Right lobe of liver (tissue), 6 donors: Measurements from ENCODE around the gene LTBP1. TPM values are rescaled to one million over a fixed set of nuclear protein-coding genes. Genes with fewer than 3 reads are reported as not detected.

Source experiments
- ATAC-seq, 4 donors: fragments of 200-7000 bp; cut with Tn5 transposase; one replicate each; pipeline ENCODE4 v1.9.1; 2020; ENCODE audit warnings: mild to moderate bottlenecking in 4 of 4, moderate library complexity in 4 of 4
- DNase-seq, 3 donors: peaks; one replicate each; pipeline ENCODE4 v3.0.0-alpha.2; 2020
- H3K27ac ChIP-seq, 3 donors: fragments of 200-600 bp; one replicate each; pipeline ENCODE4 v1.8.0; 2022
- H3K27me3 ChIP-seq, 2 donors: fragments of 200-600 bp; one replicate each; pipeline ENCODE4 v1.8.0; 2022
- H3K36me3 ChIP-seq, 4 donors: fragments of 200-600 bp; sonication (generic) in 1 of 4; one replicate each; pipeline versions ENCODE4 v1.5.1 to v1.8.0; 2017 to 2022; ENCODE audit warnings: control low read depth in 1 of 4
- H3K4me1 ChIP-seq, 4 donors: fragments of 200-600 bp; sonication (generic) in 1 of 4; one replicate each; pipeline versions ENCODE4 v1.5.1 to v1.8.0; 2017 to 2022; ENCODE audit warnings: control low read depth in 1 of 4
- H3K4me3 ChIP-seq, 3 donors: fragments of 200-600 bp; one replicate each; pipeline ENCODE4 v1.8.0; 2022
- H3K9me3 ChIP-seq, 4 donors: fragments of 200-600 bp; sonication (generic) in 1 of 4; one replicate each; pipeline versions ENCODE4 v1.5.1 to v1.8.0; 2017 to 2022; ENCODE audit warnings: control low read depth in 1 of 4
- CTCF ChIP-seq, 4 donors: fragments of 200-600 bp in 3 of 4; fragments of 450-650 bp in 1 of 4; IDR thresholded peaks; one replicate each; pipeline versions ENCODE4 v1.5.1 to v1.8.0; 2016 to 2022; ENCODE audit warnings: antibody characterized with exemption in 4 of 4, mild to moderate bottlenecking in 2 of 4
- POLR2A ChIP-seq: fragments of 450-650 bp; IDR thresholded peaks from one replicate; pipeline ENCODE4 v1.6.1; 2017; ENCODE audit warnings: antibody characterized with exemption, mild to moderate bottlenecking
- WGBS: methylation state at CpG from one replicate; pipeline ENCODE4 v1.1.6; 2018; ENCODE audit warnings: low coverage, low lambda C conversion rate; ENCODE audit not compliant: insufficient coverage; ENCODE audit errors: missing lambda C conversion rate; 5-methylcytosine and 5-hydroxymethylcytosine counted together
- intact Hi-C, 2 donors: fragments of 100-400 bp; cut with DNase I; formaldehyde crosslinking; loops; one replicate each; pipeline versions ENCODE4 v1.11.2 to v1.14.1; 2022
- total RNA-seq, 6 experiments: library from RNA; depleted of rRNA in 2 of 6; stranded (reverse); fragments of >200 nt in 2 of 6; fragmentation: NEBNext Ultra II Directional in 3 of 6; extraction: Animal tissue kit (Norgen Biotek cat#: 25700) in 3 of 6; gene quantifications; one replicate each; pipeline versions ENCODE4 v1.1.0 to v1.2.4, GENCODE V29; 2016 to 2023
- donor health status: DM: no; HTN: yes; CAD: no.
- donor health status: DM: no; HTN: no; CAD: no.
- donor health status: DM: no; HTN: no; CAD: no.
- donor health status: DM: no; HTN: yes; CAD: no.
- donor health status: DM: no; HTN: yes; CAD: no.

The LTBP1 gene
- total RNA-seq, 6 experiments from 2014 or later = 5.4 to 14.2 (median 9.1) TPM

GRCh38 chr2:33034784-33035183 lies 88.0 kb downstream of the LTBP1 start:
- DNase-seq (no peak), ATAC-seq (peak in 3 of 4 donors; percentile 35 to 68 (median 38))
- Histone ChIP-seq H3K4me3 (no peak overlapping the region), H3K9me3 (no peaks in the 10 kb centered on the region), H3K36me3 (no peaks in the 10 kb centered on the region), H3K27me3 (no peaks in the 10 kb centered on the region), H3K27ac (no peak overlapping the region), H3K4me1 (peaks cover 0 to 7% (median 0%) of the 10 kb centered on the region in 4 donors)
- 32% methylated on average over 8 of the region's 8 CpGs for WGBS
- peak; percentile 43 to 60 (median 48) for TF ChIP-seq CTCF (IDR thresholded peaks at IDR 0.05)
- no peak for TF ChIP-seq POLR2A
- intact Hi-C loops = no loop called here

- intact Hi-C loops = no loop called here
- Histone ChIP-seq H3K27ac (no peak overlapping the region), H3K4me3 (no peak overlapping the region), H3K4me1 (peaks cover 0 to 22% (median 2%) of the 10 kb centered on the region in 4 donors), H3K36me3 (no peaks in the 10 kb centered on the region), H3K27me3 (no peaks in the 10 kb centered on the region), H3K9me3 (no peaks in the 10 kb centered on the region)
- TF ChIP-seq CTCF (IDR thresholded peaks at IDR 0.05) = no peak
- TF ChIP-seq POLR2A = no peak
- no peak for DNase-seq
- 78% methylated on average over 4 of the region's 4 CpGs for WGBS
- ATAC-seq = no peak
Observed at GRCh38 chr2:33038230-33038629, 91.5 kb downstream of the LTBP1 start.

- DNase-seq (peak in 2 of 3 donors; percentile 64 to 69), ATAC-seq (peak; percentile 63 to 77 (median 73))
- no peak overlapping the region for H3K4me3 ChIP-seq
- intact Hi-C loops = no loop called here
- no peaks in the 10 kb centered on the region for H3K36me3 ChIP-seq
- TF ChIP-seq POLR2A (no peak), CTCF (IDR thresholded peaks at IDR 0.05) (no peak)
- H3K27me3 ChIP-seq = no peaks in the 10 kb centered on the region
- 43% methylated on average over 4 of the region's 4 CpGs for WGBS
- H3K9me3 ChIP-seq = no peaks in the 10 kb centered on the region
- H3K27ac ChIP-seq = peak overlapping the region in 2 of 3 donors; percentile 38 to 64
- peaks cover 0 to 24% (median 2%) of the 10 kb centered on the region in 4 donors for H3K4me1 ChIP-seq
Observed at GRCh38 chr2:33038799-33039198, 92.0 kb downstream of the LTBP1 start.

- 64% methylated on average over 4 of the region's 4 CpGs for WGBS
- ATAC-seq (peak in 3 of 4 donors; percentile 9 to 51 (median 46)), DNase-seq (peak in 1 of 3 donors; percentile 59)
- no peaks in the 10 kb centered on the region for H3K36me3 ChIP-seq
- no peaks in the 10 kb centered on the region for H3K27me3 ChIP-seq
- intact Hi-C loops = no loop called here
- no peak overlapping the region for H3K4me3 ChIP-seq
- H3K27ac ChIP-seq = peak overlapping the region in 2 of 3 donors; percentile 11 to 76
- TF ChIP-seq CTCF (IDR thresholded peaks at IDR 0.05) = no peak
- TF ChIP-seq POLR2A = no peak
- H3K9me3 ChIP-seq = no peaks in the 10 kb centered on the region
- peaks cover 0 to 24% (median 2%) of the 10 kb centered on the region in 4 donors for H3K4me1 ChIP-seq
Observed at GRCh38 chr2:33040541-33040940, 93.8 kb downstream of the LTBP1 start.
